ENCODE results near the gene TMEM117.
"Not testable (repeated sequence)": the region's sequence is repeated elsewhere in the genome, so short reads cannot be mapped to it uniquely, and the experiment has no call there.

TMEM117 gene

DNA sequence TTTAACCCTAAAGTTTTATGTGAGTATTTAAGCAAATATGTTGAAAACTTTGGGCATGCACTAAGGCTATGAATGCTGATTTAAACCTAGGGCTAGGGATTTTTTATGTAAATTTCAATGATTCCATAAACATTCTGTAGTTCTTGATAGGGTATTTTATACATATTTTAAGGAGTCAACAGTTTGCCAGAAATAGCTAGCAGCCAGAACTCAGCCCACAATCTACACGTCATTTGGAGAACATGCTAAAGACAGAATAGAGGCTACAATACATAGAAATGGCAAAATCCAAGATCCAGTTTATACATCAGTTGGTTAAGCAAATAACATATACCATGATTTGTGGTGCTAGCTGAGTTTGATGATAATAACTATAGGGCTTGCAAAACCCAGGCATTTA is 184.7 kb downstream of the TMEM117 start:
- TF ChIP-seq, protein P1, sequence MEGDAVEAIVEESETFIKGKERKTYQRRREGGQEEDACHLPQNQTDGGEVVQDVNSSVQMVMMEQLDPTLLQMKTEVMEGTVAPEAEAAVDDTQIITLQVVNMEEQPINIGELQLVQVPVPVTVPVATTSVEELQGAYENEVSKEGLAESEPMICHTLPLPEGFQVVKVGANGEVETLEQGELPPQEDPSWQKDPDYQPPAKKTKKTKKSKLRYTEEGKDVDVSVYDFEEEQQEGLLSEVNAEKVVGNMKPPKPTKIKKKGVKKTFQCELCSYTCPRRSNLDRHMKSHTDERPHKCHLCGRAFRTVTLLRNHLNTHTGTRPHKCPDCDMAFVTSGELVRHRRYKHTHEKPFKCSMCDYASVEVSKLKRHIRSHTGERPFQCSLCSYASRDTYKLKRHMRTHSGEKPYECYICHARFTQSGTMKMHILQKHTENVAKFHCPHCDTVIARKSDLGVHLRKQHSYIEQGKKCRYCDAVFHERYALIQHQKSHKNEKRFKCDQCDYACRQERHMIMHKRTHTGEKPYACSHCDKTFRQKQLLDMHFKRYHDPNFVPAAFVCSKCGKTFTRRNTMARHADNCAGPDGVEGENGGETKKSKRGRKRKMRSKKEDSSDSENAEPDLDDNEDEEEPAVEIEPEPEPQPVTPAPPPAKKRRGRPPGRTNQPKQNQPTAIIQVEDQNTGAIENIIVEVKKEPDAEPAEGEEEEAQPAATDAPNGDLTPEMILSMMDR (conservative IDR thresholded peaks at IDR 0.05; ENCODE audit: low read depth, low read length), result no peak
- no peak for DNase-seq (ENCODE audit: low read depth)
- H3K4me3 ChIP-seq (ENCODE audit: low read depth, low read length), result no peak overlapping the region

DNA sequence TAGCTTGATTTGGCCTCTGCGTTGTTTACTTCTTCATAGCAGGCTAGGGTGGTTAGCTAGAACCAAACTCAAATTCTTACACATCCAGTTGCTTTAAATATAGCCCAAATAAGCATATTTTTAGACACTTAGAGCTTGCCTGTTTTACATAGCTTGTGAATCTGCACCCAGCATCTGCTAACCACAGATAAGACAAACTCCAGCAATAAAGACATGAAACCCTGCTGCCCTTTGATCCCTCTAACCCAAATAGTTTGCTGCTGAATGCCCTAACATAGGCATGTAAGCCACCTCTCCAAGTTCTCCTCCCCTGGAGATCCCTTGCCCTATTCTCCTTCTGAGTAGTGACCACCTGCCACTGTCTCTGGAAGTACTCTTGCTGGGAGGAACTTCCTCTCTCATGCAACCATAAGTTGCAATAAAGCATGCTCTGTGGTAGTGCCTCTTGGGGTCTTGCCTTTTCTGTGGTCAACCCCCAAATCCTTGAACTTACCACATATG is 185.6 kb downstream of the TMEM117 start:
- TF ChIP-seq, protein P1 (conservative IDR thresholded peaks at IDR 0.05; ENCODE audit: low read depth, low read length), result no peak
- no peak overlapping the region for H3K4me3 ChIP-seq (ENCODE audit: low read depth, low read length)
- no peak for DNase-seq (ENCODE audit: low read depth)

DNA sequence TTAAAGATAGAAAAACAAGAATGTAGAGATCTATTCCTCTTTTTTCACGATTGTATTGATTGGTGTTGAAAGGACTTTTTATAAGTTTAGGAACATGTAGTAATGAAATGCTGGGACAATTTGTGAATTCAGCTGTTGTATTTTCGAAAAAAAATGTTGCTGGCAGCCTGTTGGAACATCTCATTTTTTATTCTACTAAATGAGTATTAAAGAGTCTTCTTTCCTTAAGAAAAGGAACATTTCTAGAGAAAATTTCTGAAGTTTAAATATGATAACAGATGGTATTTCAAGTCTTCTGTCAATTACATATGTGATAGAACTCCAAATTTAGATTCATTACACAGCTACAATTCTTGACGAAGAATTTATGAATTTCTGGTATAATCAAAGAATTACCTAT is 189.6 kb downstream of the TMEM117 start:
- TF ChIP-seq, protein P1 (conservative IDR thresholded peaks at IDR 0.05; ENCODE audit: low read depth, low read length), result no peak
- no peak overlapping the region for H3K4me3 ChIP-seq (ENCODE audit: low read depth, low read length)
- DNase-seq (ENCODE audit: low read depth), result no peak

DNA sequence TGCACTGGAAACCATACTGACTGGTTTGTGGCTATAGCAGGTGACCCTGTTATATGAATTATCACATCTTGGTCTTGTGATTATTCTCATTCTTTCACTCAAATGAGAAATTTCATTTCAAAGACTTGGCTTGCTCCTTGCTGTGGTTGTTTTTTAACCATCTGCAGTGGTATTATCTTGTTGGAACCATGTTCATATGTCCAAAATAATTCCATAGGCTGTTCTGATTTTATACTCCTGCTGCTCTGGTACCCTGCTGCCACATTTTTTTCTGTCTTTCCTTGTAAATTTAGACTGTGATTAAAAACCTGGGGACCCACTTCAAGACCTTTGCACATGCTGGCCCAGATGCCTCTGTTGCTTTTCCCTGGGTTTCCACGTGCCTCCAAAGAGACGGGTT is 190.2 kb downstream of the TMEM117 start:
- no peak overlapping the region for H3K4me3 ChIP-seq (ENCODE audit: low read depth, low read length)
- DNase-seq (ENCODE audit: low read depth), result no peak
- TF ChIP-seq, protein P1 (conservative IDR thresholded peaks at IDR 0.05; ENCODE audit: low read depth, low read length), result no peak

DNA sequence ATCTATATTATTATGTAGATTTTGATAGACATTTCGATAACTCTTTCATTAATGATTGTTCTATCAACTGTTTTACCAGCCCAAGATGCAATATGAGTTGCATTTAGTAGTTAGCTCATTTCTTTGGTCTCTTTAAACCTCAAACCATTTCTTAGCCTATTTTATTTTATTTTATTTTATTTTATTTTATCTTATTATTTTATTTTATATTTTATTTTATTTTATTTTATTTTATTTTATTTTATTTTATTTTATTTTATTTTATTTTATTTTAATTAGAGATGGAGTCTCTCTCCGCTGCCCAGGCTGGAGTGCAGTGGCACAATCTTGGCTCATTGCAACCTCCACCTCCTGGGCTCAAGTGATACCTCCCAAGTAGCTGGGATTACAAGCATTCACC is 191.0 kb downstream of the TMEM117 start:
- not testable (repeated sequence) for DNase-seq (ENCODE audit: low read depth); H3K4me3 ChIP-seq (ENCODE audit: low read depth, low read length)

DNA sequence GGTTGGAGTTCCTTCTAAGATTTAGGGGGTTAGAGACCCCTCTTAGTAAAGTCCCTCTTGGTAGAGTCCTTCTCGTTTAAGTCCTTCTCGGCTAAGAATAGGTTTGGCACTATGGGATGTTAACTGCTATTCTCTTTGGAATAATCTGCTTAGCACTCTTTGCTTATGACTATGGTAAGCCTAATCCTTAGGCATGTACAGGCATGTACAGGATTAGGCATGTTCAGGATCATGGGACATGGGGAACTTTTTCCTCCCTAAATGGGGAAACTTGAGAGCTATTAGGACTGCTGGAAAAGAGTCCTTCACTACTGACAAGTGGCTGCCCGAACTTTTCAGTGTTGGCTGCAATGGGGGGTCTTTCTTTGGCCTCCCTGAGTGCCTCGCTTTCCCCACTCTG is 193.3 kb downstream of the TMEM117 start:
- no peak overlapping the region for H3K4me3 ChIP-seq (ENCODE audit: low read depth, low read length)
- DNase-seq (ENCODE audit: low read depth), result no peak
- TF ChIP-seq, protein P1 (conservative IDR thresholded peaks at IDR 0.05; ENCODE audit: low read depth, low read length), result no peak

DNA sequence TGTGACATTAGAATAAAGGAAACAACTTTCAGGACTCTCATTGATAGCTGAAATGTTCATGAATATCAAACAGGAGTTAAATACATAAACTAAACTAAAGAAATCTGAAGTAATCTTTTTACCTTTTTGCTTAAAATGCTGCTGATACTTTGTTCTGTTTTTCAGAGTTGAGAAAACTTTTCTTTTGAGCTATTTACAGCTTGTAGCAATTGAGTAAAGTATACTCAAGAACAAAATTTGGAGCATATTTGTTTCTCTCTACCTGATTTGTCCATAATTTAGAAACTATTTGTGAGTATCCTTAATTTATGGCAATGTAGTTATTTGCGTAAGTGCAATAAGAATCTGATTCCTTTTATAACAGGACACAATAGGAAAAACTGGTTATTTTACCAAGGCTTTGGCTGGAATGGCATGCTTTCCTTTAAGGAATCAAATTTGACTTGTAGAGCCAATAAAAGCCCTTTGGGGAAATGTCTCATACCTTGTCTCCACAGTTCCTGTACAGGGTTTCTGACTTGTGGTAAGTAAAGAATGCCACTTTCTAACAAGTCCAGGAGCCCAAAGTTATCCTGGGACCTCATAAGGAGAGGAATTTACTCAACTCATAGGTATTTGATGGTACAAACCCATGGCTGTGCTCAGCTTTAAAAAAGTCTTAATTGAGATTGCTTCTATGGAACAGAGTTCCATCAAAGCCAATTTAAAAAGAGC is 195.7 kb downstream of the TMEM117 start:
- TF ChIP-seq, protein P1 (conservative IDR thresholded peaks at IDR 0.05; ENCODE audit: low read depth, low read length), result no peak
- H3K4me3 ChIP-seq (ENCODE audit: low read depth, low read length), result no peak overlapping the region
- no peak for DNase-seq (ENCODE audit: low read depth)
